Left hindlimb (tissue), 1 donor: Measurements from ENCODE around the gene JPH2.

Experiments used
- DNase-seq: peaks from one replicate; pipeline ENCODE4 v3.0.0-alpha.2; 2018

The JPH2 gene

DNA sequence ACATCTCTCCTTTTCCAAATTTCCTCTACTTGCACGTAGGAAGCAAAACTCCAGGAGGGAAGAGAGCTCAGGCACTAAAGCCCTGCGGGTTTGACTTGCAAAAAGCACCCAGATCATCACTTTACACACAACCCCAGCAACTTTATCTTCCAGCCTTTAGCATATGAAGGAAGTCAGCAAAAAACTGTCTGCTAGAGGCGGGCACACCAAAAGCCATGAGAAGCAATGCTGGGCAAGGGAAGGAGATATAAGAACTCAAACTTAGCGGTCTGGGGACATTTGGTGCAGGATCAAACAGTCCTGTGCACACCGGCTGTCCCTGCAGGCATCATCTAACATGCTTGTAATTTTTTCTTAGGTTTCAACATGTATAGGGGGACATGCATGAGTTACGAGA, 113.3 kb downstream of the JPH2 start:
- DNase-seq, result no peak

DNA sequence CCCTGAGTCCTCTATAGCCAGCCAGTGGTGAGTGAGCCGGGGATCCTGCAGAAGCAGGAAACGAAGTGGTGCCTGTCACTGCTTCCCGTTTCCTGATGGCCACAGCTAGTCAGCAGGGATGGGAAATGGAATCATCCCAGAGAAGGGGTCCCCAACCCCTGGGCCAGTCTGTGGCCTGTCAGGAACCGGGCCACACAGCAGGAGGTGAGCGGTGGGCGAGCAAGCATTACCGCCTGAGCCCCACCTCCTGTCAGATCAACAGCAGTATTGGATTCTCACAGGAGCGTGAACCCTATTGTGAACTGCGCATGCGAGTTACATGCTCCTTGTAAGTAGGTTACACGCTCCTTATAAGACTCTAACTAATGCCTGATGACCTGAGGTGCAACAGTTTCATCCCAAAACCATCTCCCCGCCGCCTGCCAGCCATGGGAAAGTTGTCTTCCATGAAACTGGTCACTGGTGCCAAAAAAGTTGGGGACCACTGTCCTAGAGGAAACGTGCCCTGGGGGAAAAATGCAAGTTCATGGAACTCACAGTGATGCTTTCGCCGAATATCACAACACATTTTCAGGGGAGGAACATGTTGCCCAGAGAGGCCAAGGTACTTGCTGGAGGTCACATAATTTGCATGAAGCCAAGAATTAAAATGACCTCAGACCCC, 113.8 kb downstream of the JPH2 start:
- DNase-seq, result no peak

DNA sequence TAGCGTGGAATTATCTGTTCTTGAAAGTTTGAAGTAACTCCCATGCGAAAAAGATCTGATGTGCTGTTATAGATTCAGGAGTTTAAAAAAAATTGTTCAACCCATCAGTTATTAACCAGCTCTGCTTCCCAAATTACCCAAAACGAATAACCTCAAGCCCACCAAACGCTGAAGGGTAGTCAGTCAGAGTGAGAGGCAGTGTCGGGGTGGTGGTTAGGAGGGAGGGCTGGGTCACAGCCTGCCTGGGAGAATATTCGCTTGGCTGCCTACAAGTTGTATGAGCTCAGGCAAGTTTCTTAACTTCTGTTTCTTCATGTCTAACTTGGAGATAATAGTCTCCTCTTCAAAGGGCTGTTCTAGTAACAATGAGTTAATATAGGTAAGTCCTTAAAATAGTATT, 114.6 kb downstream of the JPH2 start:
- no peak for DNase-seq

DNA sequence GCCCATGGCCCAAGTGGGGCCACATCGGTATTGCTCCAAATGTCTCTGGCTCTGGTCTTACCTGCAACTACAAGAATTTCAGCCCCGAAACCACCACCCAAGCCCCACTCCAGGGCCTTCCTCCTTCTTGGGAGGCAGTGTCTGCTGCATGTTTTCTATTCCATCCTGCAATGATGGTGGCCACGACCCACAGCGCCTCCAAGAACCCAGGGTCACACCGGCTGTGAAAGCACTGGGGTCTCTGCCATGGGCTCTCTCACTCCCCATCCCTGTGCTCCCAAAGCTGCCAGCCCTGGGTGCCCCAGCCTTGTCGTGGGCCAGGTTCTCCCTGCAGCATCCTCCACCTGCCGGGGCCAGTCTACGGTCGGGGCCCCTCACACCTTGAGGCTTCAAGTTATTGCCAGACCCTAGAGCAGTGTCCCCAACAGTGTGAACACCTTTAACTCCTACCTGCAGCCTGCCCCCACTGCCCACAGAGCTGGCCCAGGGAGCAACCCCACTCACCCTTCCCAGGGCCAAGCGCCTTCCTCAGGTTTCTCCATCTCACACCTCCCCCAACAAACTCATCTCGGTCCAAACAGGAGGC, 115.4 kb downstream of the JPH2 start:
- no peak for DNase-seq

DNA sequence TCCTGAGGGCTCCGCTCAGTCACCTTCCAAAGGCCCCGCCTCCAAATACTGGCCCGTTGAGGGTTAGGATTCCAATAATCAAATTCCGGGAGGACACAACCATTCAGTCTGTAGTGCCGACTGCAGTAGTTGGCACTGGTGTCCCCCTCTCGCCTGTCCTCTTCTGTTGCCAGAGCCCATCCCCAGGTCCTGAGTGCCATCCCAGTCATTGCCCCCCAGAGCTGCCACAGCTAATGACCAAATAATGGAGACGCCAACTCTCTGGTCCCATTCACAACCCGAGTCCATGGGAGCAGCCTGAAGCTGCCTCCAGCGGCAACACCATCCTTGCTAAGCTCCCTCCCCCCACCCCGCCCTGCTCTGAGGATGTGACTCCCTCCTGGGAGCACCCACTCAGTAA, 115.9 kb downstream of the JPH2 start:
- DNase-seq, result no peak

DNA sequence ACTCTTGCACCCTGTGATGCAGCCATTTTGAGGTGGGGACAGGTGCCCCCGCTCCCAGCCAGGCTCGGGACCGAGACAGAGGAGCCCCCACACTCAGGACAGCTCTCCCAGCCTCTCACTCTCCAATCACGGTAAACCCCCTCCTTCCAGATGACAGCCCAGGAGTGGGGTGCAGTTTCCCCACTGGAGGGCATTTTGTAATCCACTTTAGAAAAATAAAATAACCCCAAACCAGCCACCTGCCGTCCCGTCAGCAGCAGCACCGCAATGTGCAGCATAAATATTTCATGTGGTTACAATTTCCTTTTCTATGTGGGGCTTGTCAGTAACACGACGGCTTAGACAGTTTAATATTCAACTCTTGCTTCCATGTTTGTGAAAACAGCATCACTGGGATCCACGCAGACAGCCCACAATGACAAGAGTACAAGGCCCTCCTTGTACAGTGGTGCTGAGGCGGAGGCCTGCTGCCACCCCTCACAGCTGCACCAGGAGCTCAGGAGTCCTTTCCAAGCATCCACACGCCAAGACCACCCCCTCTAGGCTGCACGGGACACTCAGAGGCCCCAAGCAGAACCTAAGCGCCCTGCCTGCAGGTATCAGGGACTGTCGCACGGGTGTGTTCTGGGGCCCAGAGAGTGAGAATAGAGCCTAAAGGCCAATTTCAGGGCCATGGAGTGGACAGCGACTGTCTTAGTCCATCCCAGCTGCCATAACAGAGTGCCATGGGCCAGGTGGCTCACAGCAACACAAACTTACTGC, 116.7 kb downstream of the JPH2 start:
- DNase-seq, result no peak

DNA sequence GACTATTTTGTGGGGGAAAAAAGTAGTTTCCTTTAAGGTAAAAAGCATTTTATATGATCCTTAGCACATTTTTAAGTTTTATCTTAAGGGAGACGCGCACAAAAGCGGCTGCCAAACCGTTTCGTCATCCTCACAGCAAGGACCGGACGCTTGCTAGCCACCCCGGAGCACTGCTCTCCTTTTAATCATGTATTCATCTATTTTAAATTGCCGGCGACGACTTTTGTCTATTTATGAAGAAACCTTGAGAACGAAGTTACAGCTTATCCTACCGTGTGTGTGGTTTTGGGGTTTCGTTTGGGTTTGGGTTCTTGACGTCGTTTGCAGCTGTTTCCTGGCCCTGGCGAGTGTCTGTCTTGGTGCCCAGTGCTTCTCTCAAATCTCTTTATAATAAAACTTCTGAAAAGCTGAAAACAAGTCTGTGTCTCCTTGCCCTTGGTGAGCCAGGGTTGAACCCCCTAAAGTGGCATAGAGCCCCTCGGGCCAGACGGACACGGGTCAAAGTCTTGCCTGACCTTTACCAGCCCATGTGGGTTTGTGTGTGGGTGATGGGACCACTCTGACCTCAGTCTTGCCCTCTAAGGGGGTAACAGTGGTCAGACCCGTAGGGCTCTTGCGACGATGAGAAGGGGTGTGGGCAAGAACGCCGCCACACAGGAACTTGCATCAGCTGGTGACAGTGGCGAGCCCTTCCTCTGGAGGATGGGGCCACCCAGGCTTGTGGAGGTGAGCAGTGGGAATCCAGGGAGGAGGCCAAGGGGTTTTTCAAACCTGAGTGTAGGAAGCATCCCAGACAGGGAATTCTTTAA, 117.6 kb downstream of the JPH2 start:
- DNase-seq, result no peak

DNA sequence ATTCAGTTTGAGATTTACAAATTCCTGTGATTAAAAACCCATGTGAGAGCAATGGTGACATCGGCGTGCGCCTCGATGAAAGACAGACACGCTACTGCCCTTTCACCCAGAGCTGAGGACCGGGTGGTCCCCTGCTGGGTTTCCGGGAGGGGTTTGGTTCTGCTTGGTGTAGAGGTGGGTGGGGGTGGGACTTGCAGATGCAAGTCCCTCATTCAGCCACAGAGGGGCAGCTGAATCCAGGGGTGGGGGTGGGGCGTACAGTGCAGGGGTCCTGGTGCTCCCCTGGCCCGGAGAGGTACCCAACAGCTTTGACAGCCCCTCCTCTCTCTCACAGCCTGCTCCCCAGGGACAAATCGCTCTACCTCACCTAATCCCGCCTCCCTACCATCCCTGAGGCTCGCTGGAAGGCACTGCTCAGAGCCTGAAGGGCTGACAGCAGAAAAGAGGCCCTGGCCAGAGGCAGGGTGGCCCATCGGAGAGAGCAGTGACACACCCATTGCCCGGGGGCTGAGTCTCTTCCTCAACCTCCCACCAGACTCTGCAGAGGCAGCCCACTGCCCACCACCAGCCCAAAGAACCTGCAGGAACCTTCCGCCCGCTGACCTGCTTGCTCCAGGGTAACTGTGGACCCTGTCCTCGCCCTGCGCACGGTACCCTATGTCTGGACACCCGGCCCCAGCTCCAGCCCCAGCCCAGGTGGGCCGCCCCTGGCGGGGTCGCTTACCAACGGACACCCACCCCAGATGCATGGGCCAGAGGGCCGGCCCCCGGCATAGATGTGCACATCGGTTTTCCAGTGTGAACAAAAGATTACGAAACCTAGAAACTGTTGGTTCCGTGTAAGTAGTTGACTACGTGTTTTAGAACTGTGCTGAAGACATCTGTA, 118.4 kb downstream of the JPH2 start:
- no peak for DNase-seq

DNA sequence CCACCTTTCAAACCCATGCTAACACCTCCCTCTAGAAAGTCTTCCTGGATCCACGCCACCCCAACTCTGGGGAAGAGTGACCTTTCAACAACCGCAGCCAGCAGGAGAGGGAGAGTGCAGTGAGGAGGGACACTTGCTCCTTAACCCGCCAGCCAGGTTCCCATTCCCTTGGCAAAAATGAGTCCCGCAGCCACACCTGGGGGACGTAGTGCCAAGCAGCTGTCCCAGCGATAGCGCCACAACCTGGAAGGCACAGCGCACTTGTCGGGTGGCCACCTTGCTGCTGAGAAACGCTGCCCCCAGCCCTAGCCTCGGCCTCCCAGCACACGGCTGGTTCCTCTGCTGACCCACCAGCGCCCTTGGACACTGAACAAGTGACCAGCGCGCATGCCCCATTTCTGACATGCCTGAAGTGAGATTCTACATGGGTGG, 119.3 kb downstream of the JPH2 start:
- no peak for DNase-seq

DNA sequence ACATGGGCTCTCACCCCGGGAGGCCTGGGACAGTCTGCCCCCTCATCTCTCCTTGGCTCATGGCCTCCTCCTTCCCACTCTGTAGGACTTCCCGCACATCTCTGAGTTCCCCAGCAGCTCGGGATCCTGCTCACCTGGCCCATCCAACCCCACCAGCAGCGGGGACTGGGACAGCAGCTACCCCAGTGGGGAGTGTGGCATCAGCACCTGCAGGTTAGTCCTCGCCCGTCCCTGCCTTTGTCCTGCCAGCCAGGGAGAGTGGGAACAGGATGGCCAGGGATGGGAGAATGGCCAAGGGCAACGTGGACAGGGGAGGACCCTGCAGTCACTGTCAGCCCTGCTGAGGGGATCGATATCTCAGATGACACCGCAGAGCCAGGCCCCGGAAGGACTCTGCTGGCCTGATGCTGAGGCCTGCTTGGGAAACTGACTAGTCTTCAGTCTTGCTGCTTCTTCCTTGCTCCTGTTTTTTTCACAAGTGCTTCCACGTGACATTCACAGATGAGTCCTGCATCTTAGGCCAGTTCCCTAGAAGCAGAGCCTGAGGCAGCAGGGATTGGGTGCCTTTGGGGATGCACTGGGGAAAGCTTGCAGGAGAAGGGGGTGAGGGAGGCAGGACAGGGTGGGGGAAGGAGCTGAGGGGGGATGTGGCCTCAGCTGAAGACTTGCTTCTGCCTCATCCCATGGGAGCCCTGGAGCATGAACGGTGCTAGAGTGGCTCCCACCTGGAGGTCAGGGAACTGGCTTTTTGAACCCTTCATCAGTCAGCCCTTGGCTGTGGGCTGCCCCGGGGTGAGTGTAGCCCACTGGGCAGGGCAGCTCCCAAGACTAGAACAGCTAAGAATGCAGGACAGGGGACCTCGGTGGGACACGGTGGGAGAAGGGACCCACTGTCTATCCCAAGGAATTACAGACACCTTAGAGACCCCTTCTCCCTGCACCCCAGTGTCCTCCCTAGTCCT, 120.1 kb downstream of the JPH2 start:
- DNase-seq, result no peak

DNA sequence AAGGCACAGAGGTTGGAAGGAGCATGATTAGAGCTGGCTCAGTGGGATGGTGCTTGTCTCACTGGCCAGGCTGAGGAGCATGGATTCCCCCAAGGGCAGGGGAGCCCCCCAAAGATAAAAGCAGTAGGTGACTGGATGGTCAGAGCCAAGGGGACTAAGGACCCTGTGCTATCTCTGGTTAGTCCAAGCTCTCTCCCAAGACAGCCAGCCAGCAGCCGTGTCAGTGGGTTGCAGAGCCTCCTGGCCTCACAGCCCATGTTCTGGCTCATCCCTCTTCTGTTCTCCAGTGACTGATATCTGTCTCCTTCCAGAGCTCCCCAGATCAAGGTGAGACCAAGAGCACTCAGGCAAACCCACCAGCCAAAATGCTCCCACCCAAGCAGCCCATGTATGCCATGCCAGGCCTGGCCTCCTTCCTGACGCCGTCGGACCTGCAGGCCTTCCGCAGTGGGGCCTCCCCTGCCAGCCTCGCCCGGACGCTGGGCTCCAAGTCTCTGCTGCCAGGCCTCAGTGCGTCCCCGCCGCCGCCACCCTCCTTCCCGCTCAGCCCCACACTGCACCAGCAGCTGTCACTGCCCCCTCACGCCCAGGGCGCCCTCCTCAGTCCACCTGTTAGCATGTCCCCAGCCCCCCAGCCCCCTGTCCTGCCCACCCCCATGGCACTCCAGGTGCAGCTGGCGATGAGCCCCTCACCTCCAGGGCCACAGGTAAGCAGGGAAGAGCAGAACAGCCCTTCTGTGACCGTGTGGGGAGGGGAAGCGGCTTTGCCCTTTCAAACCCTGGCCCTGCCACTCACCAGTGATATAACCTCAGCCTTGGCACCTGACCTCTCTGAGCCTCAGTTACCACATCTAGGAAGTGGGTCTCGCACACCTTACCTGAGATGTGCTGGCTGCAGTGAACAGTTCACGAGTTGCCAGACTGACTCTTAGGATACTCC, 121.3 kb downstream of the JPH2 start:
- no peak for DNase-seq

DNA sequence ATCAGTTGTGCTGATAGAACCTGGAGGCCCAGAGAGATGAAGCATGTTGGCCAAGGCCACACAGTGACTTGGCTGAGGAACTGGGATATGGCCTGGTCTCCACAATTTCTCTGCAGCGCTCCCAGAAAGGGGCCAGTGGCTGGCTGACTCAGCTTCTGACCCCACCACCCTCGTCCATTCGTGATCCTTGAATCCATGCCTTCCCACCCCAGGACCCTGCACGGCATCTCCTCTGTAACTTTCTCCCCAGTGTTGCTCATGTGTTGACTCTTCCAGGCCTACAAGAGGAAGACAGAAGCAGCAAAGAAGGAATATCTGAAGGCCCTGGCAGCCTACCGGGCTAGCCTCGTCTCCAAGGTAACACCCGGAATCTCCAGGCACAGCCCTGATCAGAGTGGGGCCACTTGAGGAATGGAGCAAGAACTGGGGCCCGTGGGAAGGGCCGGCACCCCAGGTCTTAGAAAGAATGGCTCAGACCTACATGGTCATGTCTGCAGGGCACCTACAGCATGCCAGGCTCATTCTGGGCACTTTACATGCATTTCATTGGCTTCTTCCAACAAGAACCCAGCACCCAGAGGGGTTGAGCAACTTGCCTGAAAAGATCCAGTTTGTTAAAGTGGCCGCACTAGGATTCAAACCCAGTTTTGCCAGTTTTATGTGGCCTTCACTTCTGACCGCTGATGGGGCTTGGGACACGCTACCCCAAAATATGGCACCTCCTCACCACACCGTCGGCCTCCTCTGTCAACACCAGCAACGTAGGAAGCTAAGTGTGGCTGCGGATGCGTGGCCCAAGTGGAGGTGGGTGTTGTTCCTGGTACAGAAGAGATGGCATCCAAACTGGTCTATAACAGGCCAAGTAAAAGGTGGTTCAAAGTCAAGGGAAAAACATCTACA, 122.2 kb downstream of the JPH2 start:
- DNase-seq, result no peak
